GM18867 (cell line): ENCODE data around the gene TMEM248.
"Not testable (repeated sequence)": the region's sequence is repeated elsewhere in the genome, so short reads cannot be mapped to it uniquely, and the experiment has no call there.

Experiments
- ATAC-seq: cut with Tn5 transposase; IDR thresholded peaks from one replicate; pipeline ENCODE4 v1.9.1; 2021; ENCODE audit warnings: mild to moderate bottlenecking, moderate library complexity; ENCODE audit not compliant: unreplicated experiment

TMEM248 gene

DNA sequence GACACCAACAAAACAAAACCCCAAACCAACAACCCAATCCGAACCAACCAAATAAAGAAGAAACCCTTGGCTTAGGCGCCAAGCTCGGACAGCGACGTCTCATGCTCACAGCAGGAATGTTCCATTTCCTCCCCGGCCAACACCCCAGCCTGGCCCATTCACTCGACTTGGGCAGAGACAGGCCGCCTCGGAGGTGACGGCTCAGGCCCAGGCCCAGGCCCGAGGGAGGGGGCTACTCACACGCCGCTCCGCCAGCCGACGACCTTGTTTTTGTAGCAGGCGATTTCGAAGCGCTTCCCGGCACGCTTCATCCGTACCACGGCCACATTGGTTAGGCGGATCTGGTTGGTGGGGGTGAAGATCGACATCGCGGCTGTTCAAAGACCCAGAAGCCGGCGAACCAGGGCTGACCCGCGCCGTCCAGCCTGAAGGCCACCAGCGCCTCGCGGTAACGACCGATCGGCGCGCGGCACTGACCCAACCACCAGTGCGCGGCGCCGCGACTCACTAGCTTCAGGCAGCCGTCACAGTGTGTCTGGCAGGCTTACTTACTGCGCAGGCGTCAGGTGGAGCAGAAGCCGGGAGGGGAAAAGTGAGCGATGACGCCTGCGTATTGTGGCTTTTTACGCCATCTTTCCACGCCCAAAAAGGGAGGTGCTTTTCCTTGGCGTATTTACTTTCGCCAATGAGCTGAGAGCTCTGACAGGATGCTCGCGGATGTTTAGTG lies 74.2 kb downstream of the TMEM248 start, which contains the start of gene SBDS:
TSS of gene SBDS (minus strand) at position 537 of the 727 bp plus-strand sequence. CDS start at position 368, 169 bp downstream.
- peak; percentile 61 for ATAC-seq

DNA sequence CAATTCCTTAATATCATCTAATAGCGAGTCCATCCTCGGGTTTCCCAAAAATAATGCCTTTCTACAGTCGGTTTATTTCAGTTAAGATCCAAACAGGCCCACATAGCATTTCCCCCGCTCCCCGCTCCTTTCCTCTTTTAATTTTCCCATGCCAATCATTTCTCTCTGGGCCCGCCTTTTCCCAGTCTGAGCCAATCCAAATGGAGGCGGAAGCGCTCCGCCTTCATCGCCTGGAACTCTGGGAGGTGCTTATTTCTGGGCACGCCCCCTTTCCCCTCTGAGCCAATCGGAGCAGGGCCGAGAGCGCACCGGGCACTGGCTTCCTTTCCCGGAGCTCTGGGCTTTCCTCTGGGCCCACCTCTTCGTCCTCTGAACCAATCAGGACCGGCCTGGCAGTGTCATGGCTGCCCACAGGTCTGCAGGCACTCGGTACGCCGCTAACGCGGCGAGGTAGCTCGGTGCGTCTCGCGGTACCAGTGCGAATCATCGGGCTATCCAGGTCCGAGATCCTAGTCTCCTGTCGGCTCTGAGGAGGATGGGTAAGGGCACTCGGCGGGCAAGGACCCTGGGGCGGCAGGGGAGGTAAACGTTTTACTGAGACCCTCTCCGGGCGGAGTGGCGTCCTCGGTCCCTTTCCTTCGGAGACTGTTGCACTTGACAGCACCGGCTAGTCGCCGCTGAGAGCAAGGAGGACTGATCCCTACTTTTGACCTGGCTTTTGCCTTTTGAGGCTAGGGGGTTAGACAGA lies 75.6 kb downstream of the TMEM248 start, which contains the start of gene TYW1:
TSS of gene TYW1 (plus strand) at position 390 of the 748 bp plus-strand sequence. CDS start at position 536, 146 bp downstream.
- peak; percentile 87 for ATAC-seq

DNA sequence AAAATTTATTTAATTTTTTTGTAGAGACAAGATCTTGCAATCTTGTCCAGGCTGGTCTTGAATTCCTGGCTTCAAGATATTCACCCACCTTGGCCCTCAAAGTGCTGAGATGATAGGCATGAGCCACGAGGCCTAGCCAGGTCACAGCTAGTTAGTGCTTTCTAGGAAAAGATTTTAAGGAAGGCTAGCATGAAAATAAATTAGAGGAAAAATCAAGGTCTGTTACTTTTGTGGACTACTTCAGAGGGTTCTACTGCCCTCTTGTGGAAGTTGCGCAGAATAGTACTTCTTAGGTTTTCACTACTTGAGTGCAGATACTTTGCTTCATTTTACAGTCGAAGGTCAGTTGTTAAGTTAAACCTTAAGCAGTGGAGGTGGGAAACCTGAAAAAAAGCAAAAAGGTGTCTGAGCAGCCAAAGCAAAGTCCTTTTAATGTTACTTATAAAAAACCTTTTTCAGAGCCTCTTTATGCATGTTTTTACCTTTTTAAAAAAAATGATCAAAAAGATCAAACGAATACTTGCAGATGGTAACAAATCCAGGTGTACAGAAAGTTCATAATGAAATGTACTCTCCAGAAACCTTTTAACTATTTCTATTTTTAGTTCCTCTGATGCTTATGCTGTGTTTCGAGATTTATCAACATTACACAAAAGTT lies 79.7 kb downstream of the TMEM248 start:
- not testable (repeated sequence) for ATAC-seq

DNA sequence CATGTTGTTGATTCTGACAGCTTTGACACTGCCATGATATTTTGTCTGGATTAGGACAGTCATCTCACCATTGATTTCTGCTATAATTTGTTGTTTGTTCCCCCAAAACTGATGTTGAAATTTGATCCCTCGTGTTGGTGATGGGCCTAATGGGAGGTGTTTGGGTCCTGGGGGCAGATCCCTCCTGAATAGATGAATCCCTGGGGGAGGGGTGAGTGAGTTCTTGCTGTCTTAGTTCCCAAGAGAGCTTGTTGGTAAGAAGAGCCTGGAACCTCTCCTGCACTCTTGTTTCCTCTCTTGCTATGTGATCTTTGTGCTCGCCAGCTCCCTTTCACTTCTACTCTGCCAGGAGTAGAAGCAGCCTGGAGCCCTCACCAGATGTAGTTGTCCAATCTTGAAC lies 83.1 kb downstream of the TMEM248 start:
- ATAC-seq = not testable (repeated sequence)

DNA sequence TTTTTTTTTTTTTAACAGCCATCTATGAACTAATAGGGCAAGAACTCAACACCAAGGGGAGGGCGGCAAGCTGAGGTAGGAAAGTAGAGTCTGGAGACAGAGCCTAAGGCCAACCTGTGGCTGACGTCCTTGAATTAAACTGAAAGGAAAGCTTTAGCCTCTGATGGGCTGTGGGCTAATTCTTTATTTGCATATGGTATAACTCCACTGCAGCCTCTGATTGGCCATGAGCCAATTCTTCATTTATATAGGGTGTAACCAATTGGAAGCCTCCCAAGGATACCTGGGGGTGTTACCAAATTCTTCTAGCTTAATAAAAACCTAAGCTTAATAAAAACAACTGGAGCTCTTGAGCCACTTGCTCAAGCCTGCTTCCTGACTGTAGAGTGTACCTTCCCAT lies 85.9 kb downstream of the TMEM248 start:
- ATAC-seq = no peak
